Gastrocnemius medialis (tissue), 4 donors: ENCODE results near the gene TLL2. TPM values are rescaled to one million over a fixed set of nuclear protein-coding genes. Genes with fewer than 3 reads are reported as not detected.
A peak's percentile ranks its signal among the peaks of the same experiment; 100 is the strongest.

Source experiments
- ATAC-seq, 2 donors: fragments of 150-250 bp; one replicate each; pipeline ENCODE4 v1.9.1; 2016
- DNase-seq, 2 donors: peaks; one replicate each; pipeline ENCODE4 v3.0.0-alpha.2; 2019
- H3K27ac ChIP-seq, 4 donors: fragments of 200-600 bp; sonication (generic); 1 replicate in 1 of 4; 2 replicates in 3 of 4; pipeline ENCODE4 v1.5.1; 2016 to 2018; ENCODE audit warnings: mild to moderate bottlenecking in 2 of 4, moderate library complexity in 1 of 4
- H3K27me3 ChIP-seq, 3 donors: fragments of 200-600 bp; sonication (generic) in 2 of 3; 1 replicate in 1 of 3; 2 replicates in 2 of 3; pipeline versions ENCODE4 v1.5.1 to v1.6.0; 2016 to 2019; ENCODE audit warnings: mild to moderate bottlenecking in 1 of 3, moderate library complexity in 1 of 3
- H3K36me3 ChIP-seq, 2 donors: fragments of 200-600 bp; sonication (generic) in 1 of 2; one replicate each; pipeline ENCODE4 v1.5.1; 2017 to 2018
- H3K4me1 ChIP-seq, 2 donors: fragments of 200-600 bp; sonication (generic) in 1 of 2; one replicate each; pipeline ENCODE4 v1.5.1; 2016 to 2017; ENCODE audit warnings: mild to moderate bottlenecking in 2 of 2
- H3K4me3 ChIP-seq, 4 donors: fragments of 200-600 bp; sonication (generic) in 3 of 4; 1 replicate in 1 of 4; 2 replicates in 3 of 4; pipeline ENCODE4 v1.5.1; 2016 to 2019; ENCODE audit warnings: mild to moderate bottlenecking in 2 of 4
- H3K9me3 ChIP-seq, 3 donors: fragments of 200-600 bp; sonication (generic) in 2 of 3; 1 replicate in 1 of 3; 2 replicates in 2 of 3; pipeline ENCODE4 v1.5.1; 2016 to 2019
- POLR2A ChIP-seq, 2 donors: fragments of 450-650 bp; IDR thresholded peaks; one replicate each; pipeline ENCODE4 v1.6.1; 2017; ENCODE audit warnings: antibody characterized with exemption in 2 of 2, mild to moderate bottlenecking in 2 of 2, moderate library complexity in 2 of 2
- in situ Hi-C, 4 donors: fragments of 200-750 bp; cut with MboI; loops; one replicate each; pipeline versions ENCODE4 v1.15.0 to v1.8.0; 2017; ENCODE audit warnings: low sequenced_read_pairs in 4 of 4
- intact Hi-C: fragments of 100-400 bp; cut with DNase I; formaldehyde crosslinking; loops from one replicate; pipeline ENCODE4 v1.15.1; 2023; ENCODE audit warnings: low total_unique reads
- total RNA-seq, 4 donors: library from RNA; depleted of rRNA; stranded (reverse); fragments of >200 nt; gene quantifications; one replicate each; pipeline versions ENCODE4 v1.1.0 to v1.2.3, GENCODE V29; 2016
- TF ChIP-seq, protein P1 (sequence below), 5 experiments: fragments of 450-650 bp in 3 of 5; fragments of 200-600 bp in 2 of 5; sonication (generic) in 2 of 5; IDR thresholded peaks in 4 of 5; conservative IDR thresholded peaks in 1 of 5; 1 replicate in 4 of 5; 2 replicates in 1 of 5; pipeline ENCODE4 v1.5.1; 2016 to 2019; ENCODE audit warnings: antibody characterized with exemption in 5 of 5, mild to moderate bottlenecking in 3 of 5, moderate library complexity in 3 of 5

Gene TLL2
- total RNA-seq, 4 donors from 2014 or later = 0.10 to 1.0 (median 0.44) TPM; not detected in 1

DNA sequence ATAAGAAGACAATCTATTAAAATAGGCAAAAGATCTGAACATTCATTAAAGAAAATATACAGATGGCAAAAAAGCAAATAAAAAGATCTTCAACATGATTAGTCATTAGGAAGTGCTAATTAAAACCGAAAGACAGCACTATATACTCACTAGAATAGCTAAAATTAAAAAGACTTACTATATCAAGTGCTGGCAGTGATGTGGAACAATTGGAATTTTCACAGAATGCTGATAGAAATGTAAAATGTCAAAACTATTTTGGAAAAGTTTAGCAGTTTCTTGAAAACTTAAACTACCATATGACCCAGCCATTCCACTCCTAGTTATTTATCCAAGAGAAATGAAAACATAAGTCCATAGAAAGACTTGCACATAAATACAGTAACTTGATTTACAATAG lies 25.0 kb upstream of the TLL2 start:
- peaks cover 0 to 33% of the 10 kb centered on the region in 2 donors for H3K36me3 ChIP-seq
- intact Hi-C loops (no loop called here), in situ Hi-C loops (no loop called here)
- DNase-seq = no peak
- H3K9me3 ChIP-seq = no peaks in the 10 kb centered on the region
- H3K4me1 ChIP-seq = no peaks in the 10 kb centered on the region
- no peak overlapping the region for H3K27ac ChIP-seq
- no peak for ATAC-seq
- TF ChIP-seq, protein P1, sequence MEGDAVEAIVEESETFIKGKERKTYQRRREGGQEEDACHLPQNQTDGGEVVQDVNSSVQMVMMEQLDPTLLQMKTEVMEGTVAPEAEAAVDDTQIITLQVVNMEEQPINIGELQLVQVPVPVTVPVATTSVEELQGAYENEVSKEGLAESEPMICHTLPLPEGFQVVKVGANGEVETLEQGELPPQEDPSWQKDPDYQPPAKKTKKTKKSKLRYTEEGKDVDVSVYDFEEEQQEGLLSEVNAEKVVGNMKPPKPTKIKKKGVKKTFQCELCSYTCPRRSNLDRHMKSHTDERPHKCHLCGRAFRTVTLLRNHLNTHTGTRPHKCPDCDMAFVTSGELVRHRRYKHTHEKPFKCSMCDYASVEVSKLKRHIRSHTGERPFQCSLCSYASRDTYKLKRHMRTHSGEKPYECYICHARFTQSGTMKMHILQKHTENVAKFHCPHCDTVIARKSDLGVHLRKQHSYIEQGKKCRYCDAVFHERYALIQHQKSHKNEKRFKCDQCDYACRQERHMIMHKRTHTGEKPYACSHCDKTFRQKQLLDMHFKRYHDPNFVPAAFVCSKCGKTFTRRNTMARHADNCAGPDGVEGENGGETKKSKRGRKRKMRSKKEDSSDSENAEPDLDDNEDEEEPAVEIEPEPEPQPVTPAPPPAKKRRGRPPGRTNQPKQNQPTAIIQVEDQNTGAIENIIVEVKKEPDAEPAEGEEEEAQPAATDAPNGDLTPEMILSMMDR (IDR thresholded peaks at IDR 0.05 in 4 of 5, conservative IDR thresholded peaks at IDR 0.05 in 1 of 5) = no peak
- no peak for TF ChIP-seq POLR2A (IDR thresholded peaks at IDR 0.05)
- H3K4me3 ChIP-seq = no peak overlapping the region
- H3K27me3 ChIP-seq = no peaks in the 10 kb centered on the region

DNA sequence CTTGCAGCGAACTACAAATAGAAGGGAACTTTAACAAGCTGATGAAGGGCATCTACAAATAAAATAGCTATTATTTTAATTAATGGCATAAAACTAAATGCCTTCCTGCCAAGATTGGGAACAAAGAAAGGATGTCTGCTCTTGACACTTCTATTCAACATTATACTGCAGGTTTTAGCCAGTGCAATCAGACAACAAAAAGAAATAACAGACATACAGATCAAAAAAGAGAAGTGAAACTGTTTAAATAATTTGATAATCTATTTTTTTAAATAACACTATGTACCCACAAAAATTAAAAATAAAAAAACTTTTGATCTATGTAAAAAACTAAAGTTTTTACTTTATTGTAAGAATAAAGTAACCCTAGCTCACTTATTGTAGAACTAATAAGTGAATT lies 22.4 kb upstream of the TLL2 start:
- intact Hi-C loops = no loop called here
- no peaks in the 10 kb centered on the region for H3K4me1 ChIP-seq
- no peak for ATAC-seq

DNA sequence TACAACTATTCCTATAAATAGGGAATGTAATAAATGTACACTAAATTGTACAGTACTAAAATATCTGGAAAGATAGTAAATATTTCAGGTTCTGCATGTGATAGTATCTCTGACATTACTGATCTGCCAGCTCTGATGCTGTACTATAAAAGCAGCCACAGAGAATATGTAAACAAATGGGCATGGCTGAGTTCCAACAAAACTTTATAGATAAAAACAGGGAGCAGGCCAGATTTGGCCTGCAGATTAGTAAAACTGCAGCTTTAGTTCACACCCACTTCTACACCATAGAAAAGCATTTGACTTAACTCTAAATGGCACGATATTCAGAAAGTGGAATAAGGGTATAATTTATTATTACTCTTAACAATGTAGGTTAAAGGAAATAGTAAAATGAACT lies 18.8 kb upstream of the TLL2 start:
- Histone ChIP-seq H3K9me3 (no peaks in the 10 kb centered on the region), H3K36me3 (peaks cover 0 to 18% of the 10 kb centered on the region in 2 donors), H3K4me3 (no peak overlapping the region), H3K27ac (no peak overlapping the region), H3K27me3 (no peaks in the 10 kb centered on the region), H3K4me1 (peaks cover 3 to 9% of the 10 kb centered on the region in 2 donors)
- in situ Hi-C loops (no loop called here), intact Hi-C loops (no loop called here)
- no peak for TF ChIP-seq POLR2A (IDR thresholded peaks at IDR 0.05)
- TF ChIP-seq, protein P1 (IDR thresholded peaks at IDR 0.05 in 4 of 5, conservative IDR thresholded peaks at IDR 0.05 in 1 of 5) = no peak
- DNase-seq (no peak), ATAC-seq (no peak)

More for the DNA sequence above, 22.4 kb upstream of the TLL2 start:
- Histone ChIP-seq H3K27ac (no peak overlapping the region), H3K4me3 (no peak overlapping the region), H3K27me3 (no peaks in the 10 kb centered on the region), H3K9me3 (no peaks in the 10 kb centered on the region), H3K36me3 (peaks cover 0 to 29% of the 10 kb centered on the region in 2 donors)
- in situ Hi-C loops = no loop called here
- no peak for DNase-seq
- TF ChIP-seq POLR2A (IDR thresholded peaks at IDR 0.05) = no peak
- TF ChIP-seq, protein P1 (IDR thresholded peaks at IDR 0.05 in 4 of 5, conservative IDR thresholded peaks at IDR 0.05 in 1 of 5) = no peak

DNA sequence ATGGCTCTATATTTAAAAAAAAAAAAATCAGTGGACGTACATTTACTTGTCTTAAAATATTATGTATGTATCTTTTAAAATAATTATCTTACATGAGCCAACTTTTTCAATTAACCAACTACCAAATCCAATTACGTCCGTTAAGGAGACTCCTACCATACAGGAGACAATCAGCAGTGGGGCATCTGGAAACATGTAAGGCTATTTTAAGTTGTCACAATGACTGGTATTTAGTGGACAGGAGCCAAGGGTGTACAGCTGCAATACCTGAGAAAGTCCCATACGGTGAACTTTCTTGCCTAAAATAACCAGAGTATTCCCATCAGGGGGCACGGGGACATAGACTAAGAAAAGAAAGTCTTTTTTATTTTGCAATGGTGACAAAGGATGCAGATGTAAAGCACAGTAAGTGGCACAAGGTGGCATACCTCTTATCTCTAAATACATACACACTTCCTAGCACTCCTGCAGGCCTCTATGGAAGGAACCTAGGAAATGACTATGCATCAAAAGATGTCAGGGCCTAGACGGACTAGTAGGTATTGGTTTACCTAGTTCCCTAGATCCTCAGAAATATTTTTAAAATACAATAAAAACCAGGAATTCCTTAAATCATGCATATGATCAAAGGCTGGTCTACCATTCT lies 16.0 kb upstream of the TLL2 start:
- peaks cover 3 to 13% of the 10 kb centered on the region in 2 donors for H3K4me1 ChIP-seq
- no peak overlapping the region for H3K27ac ChIP-seq
- H3K9me3 ChIP-seq = no peaks in the 10 kb centered on the region
- ATAC-seq (no peak), DNase-seq (no peak)
- H3K27me3 ChIP-seq = no peaks in the 10 kb centered on the region
- peaks cover 0 to 36% of the 10 kb centered on the region in 2 donors for H3K36me3 ChIP-seq
- intact Hi-C loops (no loop called here), in situ Hi-C loops (no loop called here)
- H3K4me3 ChIP-seq = no peak overlapping the region
- TF ChIP-seq, protein P1 (IDR thresholded peaks at IDR 0.05 in 4 of 5, conservative IDR thresholded peaks at IDR 0.05 in 1 of 5) = peak in 1 of 5 experiments; percentile 12
- no peak for TF ChIP-seq POLR2A (IDR thresholded peaks at IDR 0.05)
